GM20000 (cell line): Measurements from ENCODE around the gene PRRX2.
"Not testable (repeated sequence)": the region's sequence is repeated elsewhere in the genome, so short reads cannot be mapped to it uniquely, and the experiment has no call there.

Experiments
- DNase-seq: peaks from one replicate; pipeline ENCODE4 v3.0.0; 2012; ENCODE audit warnings: low spot score
- CTCF ChIP-seq: IDR thresholded peaks from 2 replicates; pipeline ENCODE4 v1.5.1; 2012; ENCODE audit warnings: mild to moderate bottlenecking, control low read depth; ENCODE audit errors: extremely low read depth, missing control alignments

Gene PRRX2

GRCh38 chr9:129748249-129748648, 82.8 kb downstream of the PRRX2 start:
- no peak for DNase-seq
- TF ChIP-seq CTCF, result no peak

- not testable (repeated sequence) for DNase-seq
These were observed 83.6 kb downstream of the PRRX2 start for GRCh38 chr9:129749052-129749451.

DNA sequence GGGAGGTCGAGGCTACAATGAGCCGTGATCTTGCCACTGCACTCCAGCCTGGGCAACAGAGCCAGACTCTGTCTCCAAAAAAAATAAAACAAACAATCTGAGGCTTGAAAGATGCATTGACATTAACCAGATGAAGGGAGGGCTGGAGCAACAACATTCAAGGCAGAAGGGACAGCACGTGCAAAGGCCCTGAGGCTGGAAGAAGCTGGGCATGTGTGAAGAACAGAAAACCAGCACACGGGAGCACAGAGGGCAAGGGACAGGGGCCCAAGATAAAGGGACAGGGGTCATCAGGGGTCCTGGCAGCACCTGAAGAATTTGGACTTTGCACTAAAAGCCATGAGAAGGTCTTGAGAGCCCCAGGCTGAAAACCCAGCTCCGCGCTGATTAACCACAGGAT, 84.1 kb downstream of the PRRX2 start:
- no peak for DNase-seq
- no peak for TF ChIP-seq CTCF

DNA sequence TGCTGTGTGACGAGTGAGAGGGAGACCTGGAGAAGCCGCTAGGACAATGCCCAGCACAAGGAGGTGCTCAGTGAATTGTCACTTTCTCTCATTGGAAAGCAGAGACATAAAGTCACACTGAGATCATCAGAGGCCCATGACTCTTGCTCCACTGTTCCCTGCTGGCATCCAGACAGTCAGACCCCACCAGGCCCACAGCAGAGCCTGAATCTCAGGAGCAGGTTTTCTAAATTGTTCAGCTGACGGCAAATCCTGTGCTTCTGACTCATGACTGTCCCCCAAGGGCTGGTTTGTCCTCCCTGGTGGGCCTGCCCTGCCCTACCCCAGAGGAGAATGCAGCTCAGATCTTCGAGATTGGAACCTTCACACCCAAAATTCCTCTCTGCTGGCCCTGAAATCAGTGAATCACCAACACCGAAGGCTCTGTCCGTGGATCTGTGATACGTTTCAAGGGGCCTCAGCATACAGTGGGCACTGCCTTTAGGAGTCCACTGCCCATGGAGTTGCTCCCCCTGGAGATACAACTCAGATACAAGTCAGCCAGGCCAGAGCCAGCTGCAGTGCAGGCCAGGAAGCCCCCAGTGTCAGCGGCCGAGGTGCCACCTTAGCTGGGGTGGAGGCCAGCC, 84.7 kb downstream of the PRRX2 start:
- no peak for TF ChIP-seq CTCF
- DNase-seq, result no peak

DNA sequence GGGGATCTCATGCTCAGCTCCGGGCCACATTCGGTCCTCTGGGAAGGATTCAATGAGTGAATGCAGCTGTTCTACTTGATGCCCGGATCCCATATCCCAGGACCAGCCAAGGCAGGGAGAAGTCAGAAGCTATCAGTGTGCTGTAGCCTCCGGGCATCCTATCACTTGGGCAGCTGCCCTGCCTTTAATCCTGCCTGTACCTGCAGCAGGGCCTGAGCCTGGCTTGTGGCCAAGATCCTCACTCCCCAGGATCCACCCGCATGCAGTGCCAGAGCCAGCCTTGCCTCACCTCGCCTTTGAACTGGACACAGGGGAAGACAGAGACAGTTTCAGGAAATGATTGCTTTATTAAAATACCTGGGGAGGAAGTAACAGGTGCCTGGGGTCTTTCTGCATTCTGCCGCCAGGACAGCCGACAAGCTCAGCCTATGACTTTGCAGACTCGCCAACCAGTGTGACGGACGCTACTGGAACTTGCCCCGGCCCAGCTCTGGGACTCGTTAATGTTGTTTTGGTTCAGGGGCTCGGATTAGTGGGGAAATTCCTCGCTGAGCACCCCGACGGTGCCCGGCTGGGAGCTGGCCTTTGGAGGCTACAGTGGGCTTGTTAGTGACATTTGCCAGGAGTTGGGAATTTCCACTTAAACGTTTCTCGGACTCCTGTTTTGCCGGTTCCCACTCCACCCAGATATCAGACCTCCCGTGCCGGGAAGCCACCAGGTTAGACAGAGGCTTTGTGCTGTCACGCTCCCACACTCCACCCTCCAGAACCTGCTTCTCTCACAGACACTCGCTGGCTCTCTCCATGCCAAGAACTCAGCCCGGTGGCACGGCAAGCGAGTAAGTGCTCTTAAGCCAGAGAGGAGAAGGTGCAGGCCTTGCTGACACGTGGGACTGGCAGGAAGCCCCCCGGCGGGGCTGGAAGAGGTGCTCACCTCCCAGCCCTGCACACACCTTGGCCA, 86.7 kb downstream of the PRRX2 start:
- no peak for DNase-seq
- no peak for TF ChIP-seq CTCF

- peak; percentile 56 for DNase-seq
- TF ChIP-seq CTCF, result no peak
These were observed 87.7 kb downstream of the PRRX2 start, which contains the start of gene PTGES for GRCh38 chr9:129752900-129753729. TSS of gene PTGES (minus strand) at chr9:129753042. CDS start at chr9:129753012, 30 bp downstream.

GRCh38 chr9:129755151-129755550, 89.7 kb downstream of the PRRX2 start:
- TF ChIP-seq CTCF, result no peak
- no peak for DNase-seq
